Hepatocyte (in vitro differentiated cells): ENCODE data around the gene ULK4. TPM values are rescaled to one million over a fixed set of nuclear protein-coding genes. Genes with fewer than 3 reads are reported as not detected.

Experiments
- DNase-seq: peaks from one replicate; pipeline ENCODE4 v3.0.0-alpha.2; 2016; ENCODE audit warnings: low spot score
- H2AFZ ChIP-seq: fragments of 200-600 bp; sonication (generic); 2 replicates; pipeline ENCODE4 v1.6.0; 2016; ENCODE audit warnings: antibody characterized with exemption, mild to moderate bottlenecking
- H3K27ac ChIP-seq: fragments of 200-600 bp; sonication (generic); 2 replicates; pipeline ENCODE4 v1.5.1; 2016; ENCODE audit warnings: mild to moderate bottlenecking
- H3K27me3 ChIP-seq: fragments of 200-600 bp; sonication (generic); 2 replicates; pipeline ENCODE4 v1.6.1; 2016
- H3K36me3 ChIP-seq: fragments of 200-600 bp; sonication (generic); replicated peaks from 2 replicates; pipeline ENCODE4 v1.5.1; 2016; ENCODE audit warnings: low read depth; ENCODE audit not compliant: insufficient read depth
- H3K4me1 ChIP-seq: fragments of 200-600 bp; sonication (generic); 2 replicates; pipeline ENCODE4 v1.5.1; 2016; ENCODE audit warnings: mild to moderate bottlenecking, moderate library complexity; ENCODE audit not compliant: insufficient read depth
- H3K4me2 ChIP-seq: fragments of 200-600 bp; sonication (generic); 2 replicates; pipeline ENCODE4 v1.6.0; 2016
- H3K4me3 ChIP-seq: fragments of 200-600 bp; sonication (generic); 2 replicates; pipeline ENCODE4 v1.5.1; 2016; ENCODE audit warnings: mild to moderate bottlenecking
- H3K79me2 ChIP-seq: fragments of 200-600 bp; sonication (generic); 2 replicates; pipeline ENCODE4 v1.6.0; 2017; ENCODE audit warnings: mild to moderate bottlenecking
- H3K9me2 ChIP-seq: fragments of 200-600 bp; sonication (generic); replicated peaks from 2 replicates; pipeline ENCODE4 v1.6.0; 2017; ENCODE audit warnings: mild to moderate bottlenecking; ENCODE audit not compliant: insufficient read depth
- H3K9me3 ChIP-seq: fragments of 200-600 bp; sonication (generic); 2 replicates; pipeline ENCODE4 v1.5.1; 2016; ENCODE audit warnings: low read depth, mild to moderate bottlenecking
- H4K20me1 ChIP-seq: fragments of 200-600 bp; sonication (generic); 2 replicates; pipeline ENCODE4 v1.6.0; 2016; ENCODE audit warnings: mild to moderate bottlenecking; ENCODE audit not compliant: insufficient read depth, poor library complexity, severe bottlenecking
- CTCF ChIP-seq: fragments of 200-600 bp; sonication (generic); IDR thresholded peaks from 2 replicates; pipeline ENCODE4 v1.5.1; 2016; ENCODE audit warnings: antibody characterized with exemption, mild to moderate bottlenecking; ENCODE audit not compliant: poor library complexity
- EZH2 ChIP-seq: fragments of 200-600 bp; sonication (generic); IDR thresholded peaks from 2 replicates; pipeline ENCODE4 v1.6.1; 2016; ENCODE audit warnings: antibody characterized with exemption, mild to moderate bottlenecking, borderline replicate concordance
- EZH2phosphoT487 ChIP-seq: fragments of 200-600 bp; sonication (generic); IDR thresholded peaks from one replicate; pipeline ENCODE4 v1.6.1; 2018; ENCODE audit warnings: antibody characterized with exemption, mild to moderate bottlenecking, low read depth, moderate library complexity; ENCODE audit not compliant: unreplicated experiment, severe bottlenecking
- WGBS: methylation state at CpG from one replicate; pipeline ENCODE4 v1.1.6; 2016; ENCODE audit warnings: low lambda C conversion rate; ENCODE audit errors: missing lambda C conversion rate; 5-methylcytosine and 5-hydroxymethylcytosine counted together
- polyA plus RNA-seq: library from polyadenylated mRNA; unstranded; fragments of >200 nt; fragmentation: Nextera tagmentation; extraction: Ambion mirVana; gene quantifications from 2 replicates; pipeline ENCODE4 v1.2.1, GENCODE V29; 2016
- total RNA-seq: library from RNA; depleted of rRNA; stranded (reverse); fragments of >200 nt; gene quantifications from 2 replicates; pipeline ENCODE4 v1.2.3, GENCODE V29; 2014

The ULK4 gene
- total and polyA plus RNA-seq, 2 experiments from 2014 or later, result 3.8 to 9.1 TPM

- no peak overlapping the region for H3K4me2 ChIP-seq
- no peaks in the 10 kb centered on the region for H3K27me3 ChIP-seq
- no peak overlapping the region for H3K27ac ChIP-seq
- H2AFZ ChIP-seq, result no peak overlapping the region
- TF ChIP-seq EZH2phosphoT487, result no peak
- TF ChIP-seq EZH2, result no peak
- no peak for TF ChIP-seq CTCF
- no peak overlapping the region for H3K4me3 ChIP-seq
- H4K20me1 ChIP-seq, result no peaks in the 10 kb centered on the region
- no peaks in the 10 kb centered on the region for H3K9me2 ChIP-seq
- WGBS, result 72% methylated on average over 8 of the region's 8 CpGs
- H3K36me3 ChIP-seq, result no peaks in the 10 kb centered on the region
- no peak for DNase-seq
- no peaks in the 10 kb centered on the region for H3K4me1 ChIP-seq
- no peaks in the 10 kb centered on the region for H3K79me2 ChIP-seq
- no peaks in the 10 kb centered on the region for H3K9me3 ChIP-seq
Measured at GRCh38 chr3:41598402-41599126, 363.3 kb downstream of the ULK4 start.

- Histone ChIP-seq H2AFZ (no peak overlapping the region), H3K36me3 (no peaks in the 10 kb centered on the region), H3K9me2 (no peaks in the 10 kb centered on the region), H3K27ac (no peak overlapping the region), H3K4me2 (no peak overlapping the region), H3K4me3 (no peak overlapping the region), H3K79me2 (no peaks in the 10 kb centered on the region), H4K20me1 (no peaks in the 10 kb centered on the region), H3K4me1 (no peaks in the 10 kb centered on the region), H3K9me3 (no peaks in the 10 kb centered on the region), H3K27me3 (no peaks in the 10 kb centered on the region)
- 90% methylated on average over 5 of the region's 5 CpGs for WGBS
- DNase-seq, result no peak
- no peak for TF ChIP-seq EZH2
- TF ChIP-seq EZH2phosphoT487, result no peak
- TF ChIP-seq CTCF, result no peak
Measured at GRCh38 chr3:41593774-41594173, 368.1 kb downstream of the ULK4 start.

- TF ChIP-seq EZH2phosphoT487, result no peak
- TF ChIP-seq CTCF, result no peak
- no peak for TF ChIP-seq EZH2
- DNase-seq, result no peak
- 84% methylated on average over 2 of the region's 2 CpGs for WGBS
Measured at GRCh38 chr3:41592753-41593510, 369.0 kb downstream of the ULK4 start.

More at GRCh38 chr3:41592753-41593510, 369.0 kb downstream of the ULK4 start:
- Histone ChIP-seq H3K27me3 (no peaks in the 10 kb centered on the region), H3K36me3 (no peaks in the 10 kb centered on the region), H3K79me2 (no peaks in the 10 kb centered on the region), H3K4me3 (no peak overlapping the region), H3K4me1 (no peaks in the 10 kb centered on the region), H2AFZ (no peak overlapping the region), H3K27ac (no peak overlapping the region), H3K9me2 (no peaks in the 10 kb centered on the region), H3K4me2 (no peak overlapping the region), H4K20me1 (no peaks in the 10 kb centered on the region), H3K9me3 (no peaks in the 10 kb centered on the region)
